ENCODE results near the gene CYTH1.
"Not testable (repeated sequence)": the region's sequence is repeated elsewhere in the genome, so short reads cannot be mapped to it uniquely, and the experiment has no call there.

CYTH1 gene

GRCh38 chr17:78672005-78672404 lies 110.1 kb downstream of the CYTH1 start:
- no peak for DNase-seq (ENCODE audit: low read depth in 2 of 2)

- not testable (repeated sequence) for DNase-seq (ENCODE audit: low read depth in 2 of 2)
These were observed 110.4 kb downstream of the CYTH1 start for GRCh38 chr17:78671726-78672001.

- DNase-seq (ENCODE audit: low read depth in 2 of 2), result no peak
These were observed 111.0 kb downstream of the CYTH1 start for GRCh38 chr17:78670850-78671725.

DNA sequence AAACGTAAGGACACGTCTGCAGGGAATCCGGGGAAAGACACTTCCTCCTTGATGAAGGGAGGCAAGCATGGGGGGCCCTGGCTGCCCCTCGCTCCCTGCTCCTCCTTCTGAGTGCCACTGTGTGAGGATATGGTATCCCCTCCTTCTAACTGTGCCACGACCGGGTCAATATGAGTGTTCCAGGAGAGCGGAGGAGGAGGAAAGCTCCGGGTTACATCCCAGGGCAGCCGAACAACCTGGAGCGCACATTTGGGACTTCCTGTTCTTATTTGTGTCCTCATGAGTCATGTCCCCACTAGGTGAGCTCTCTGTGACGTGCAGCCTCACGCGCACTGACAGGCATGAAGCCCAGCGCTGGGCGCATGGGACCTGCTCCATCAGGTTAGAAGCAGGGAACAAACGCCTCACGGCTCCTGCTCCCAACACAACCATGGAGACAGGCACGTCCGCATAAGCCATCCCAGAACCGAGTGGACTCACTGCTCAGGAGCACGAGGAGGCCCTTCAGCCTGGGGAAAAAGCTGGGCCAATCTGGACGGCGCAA lies 112.0 kb downstream of the CYTH1 start:
- DNase-seq (ENCODE audit: low read depth in 2 of 2), result no peak

DNA sequence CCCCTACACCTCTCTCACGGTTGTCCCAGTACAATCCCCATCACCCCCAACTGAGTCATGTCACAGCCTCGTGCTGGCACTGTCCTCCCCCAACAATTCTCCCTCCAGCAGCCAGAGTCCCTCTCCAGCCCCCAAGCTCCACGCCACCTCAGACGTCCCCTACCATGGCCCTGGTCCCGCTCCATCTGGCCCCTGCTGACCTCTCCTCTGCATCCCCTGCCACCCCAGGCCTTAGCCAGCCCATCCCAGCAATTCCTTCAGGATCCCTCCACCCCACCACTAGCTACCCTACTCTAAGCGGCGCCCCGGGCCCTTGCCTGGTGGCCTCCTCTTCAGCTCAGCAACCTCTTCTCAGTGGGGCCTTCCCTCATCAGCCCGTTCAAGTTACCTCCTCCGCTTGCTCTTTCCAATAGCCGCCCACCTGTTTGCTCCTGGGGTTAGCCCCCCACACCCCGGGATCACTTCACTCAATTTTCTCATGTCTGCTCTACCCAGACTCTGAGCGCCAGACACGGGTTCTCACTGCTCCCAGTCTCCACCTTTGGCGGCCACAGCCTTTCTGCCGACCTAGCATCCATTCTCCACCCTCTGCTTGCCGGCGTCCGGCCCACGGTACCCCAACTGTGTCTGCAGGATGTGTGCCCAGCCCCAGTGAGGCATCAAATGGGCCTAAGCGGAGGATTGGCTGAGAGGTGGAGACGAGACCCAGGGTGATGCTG lies 112.7 kb downstream of the CYTH1 start:
- DNase-seq (ENCODE audit: low read depth in 2 of 2), result no peak

GRCh38 chr17:78668847-78669246 lies 113.2 kb downstream of the CYTH1 start:
- no peak for DNase-seq (ENCODE audit: low read depth in 2 of 2)

DNA sequence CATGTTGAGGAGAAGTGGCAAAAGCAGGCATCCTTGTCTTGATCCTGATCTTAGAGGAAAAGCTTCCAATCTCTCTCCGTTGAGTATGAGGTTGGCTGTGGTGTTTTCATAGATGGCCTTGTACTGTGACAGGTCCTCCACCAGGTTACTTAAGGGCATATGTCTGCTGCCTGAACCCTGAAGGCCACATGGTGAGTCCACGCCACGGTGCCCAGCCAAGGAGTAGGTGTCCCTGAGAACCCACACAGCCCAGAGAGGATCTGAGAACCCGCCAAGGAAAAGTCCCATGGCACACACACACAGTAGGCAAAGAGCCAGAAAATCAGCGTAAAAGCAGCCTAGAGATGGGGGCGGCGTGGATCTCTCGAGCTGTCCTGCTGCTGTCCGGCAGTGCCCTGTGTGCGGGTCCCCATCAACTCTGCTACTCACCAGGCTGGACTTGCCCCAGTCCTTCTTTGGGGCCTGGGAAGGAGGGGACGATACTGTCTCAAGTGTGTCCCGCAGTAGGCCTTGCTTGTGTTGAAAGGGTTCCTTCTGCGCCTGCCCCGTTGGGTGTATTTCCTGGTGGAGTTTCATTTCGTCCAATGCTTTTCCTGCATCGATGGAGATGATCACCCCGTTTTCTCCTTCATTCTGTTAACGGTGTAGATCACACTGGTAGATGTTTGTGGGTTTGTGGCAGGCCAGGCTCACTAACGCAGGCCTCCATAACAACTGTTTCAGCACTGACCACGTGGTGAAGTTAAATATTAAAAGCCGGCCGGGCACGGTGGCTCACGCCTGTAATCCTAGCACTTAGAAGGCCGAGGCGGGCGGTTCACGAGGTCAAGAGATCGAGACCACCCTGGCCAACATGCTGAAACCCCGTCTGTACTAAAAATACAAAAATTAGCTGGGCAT lies 114.1 kb downstream of the CYTH1 start:
- no peak for DNase-seq (ENCODE audit: low read depth in 2 of 2)

DNA sequence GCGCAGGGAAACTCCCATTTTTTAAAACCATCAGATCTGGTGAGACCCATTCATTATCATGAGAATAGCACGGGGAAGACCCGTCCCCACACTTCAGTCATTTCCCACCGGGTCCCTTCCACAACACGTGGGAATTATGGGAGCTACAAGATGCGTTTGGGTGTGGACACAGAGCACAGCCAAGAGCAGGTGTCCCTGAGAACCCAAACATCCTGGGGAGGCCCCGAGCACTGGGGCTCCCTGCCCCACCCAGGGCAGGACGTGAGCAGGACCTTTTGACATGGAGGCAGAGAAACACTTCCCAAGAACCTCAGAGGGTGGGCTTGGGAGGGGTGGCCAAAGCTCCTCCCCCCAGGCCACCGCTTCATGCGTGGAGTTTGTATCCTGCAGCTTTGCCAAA lies 115.0 kb downstream of the CYTH1 start:
- no peak for DNase-seq (ENCODE audit: low read depth in 2 of 2)

- peak; percentile 12 to 30 for DNase-seq (ENCODE audit: low read depth in 2 of 2)
These were observed 115.8 kb downstream of the CYTH1 start for GRCh38 chr17:78665952-78666920.

GRCh38 chr17:78665387-78665951 lies 116.6 kb downstream of the CYTH1 start:
- no peak for DNase-seq (ENCODE audit: low read depth in 2 of 2)

GRCh38 chr17:78664476-78665386 lies 117.3 kb downstream of the CYTH1 start:
- no peak for DNase-seq (ENCODE audit: low read depth in 2 of 2)

DNA sequence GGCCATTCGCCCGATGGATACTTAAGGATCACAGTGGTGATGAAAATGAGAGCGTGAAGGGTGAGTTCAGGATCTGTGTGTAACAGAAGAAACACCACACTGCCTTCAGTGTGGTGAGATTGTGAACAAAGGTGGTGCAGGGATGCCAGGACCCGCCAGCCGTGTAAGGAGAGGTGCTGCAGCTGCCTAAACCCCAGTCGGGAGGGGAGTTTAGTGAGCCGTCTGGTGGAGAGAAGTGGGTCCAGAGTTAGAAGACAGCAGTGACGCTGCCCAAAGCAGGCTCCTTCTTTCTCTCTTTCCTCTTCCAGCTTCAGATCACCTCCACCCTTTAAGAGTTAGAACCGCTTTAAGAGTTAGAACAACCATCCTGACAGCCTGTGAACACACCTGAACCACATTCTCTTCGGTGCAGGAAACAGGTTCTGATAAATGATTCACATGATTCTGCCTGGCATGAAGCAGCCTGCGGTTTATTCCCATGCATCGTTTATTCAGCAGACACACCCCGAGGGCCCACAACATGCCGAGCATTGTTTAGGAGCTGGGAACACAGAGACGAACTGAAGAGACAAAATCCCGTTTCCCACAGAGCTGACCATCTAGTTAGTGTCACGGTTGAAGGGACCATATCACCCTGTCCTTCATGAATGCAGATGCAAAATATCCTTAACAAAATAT lies 120.8 kb downstream of the CYTH1 start:
- no peak for DNase-seq (ENCODE audit: low read depth in 2 of 2)

GRCh38 chr17:78659546-78659945 lies 122.5 kb downstream of the CYTH1 start:
- no peak for DNase-seq (ENCODE audit: low read depth in 2 of 2)

- no peak for DNase-seq (ENCODE audit: low read depth in 2 of 2)
These were observed 123.7 kb downstream of the CYTH1 start for GRCh38 chr17:78658281-78658785.

DNA sequence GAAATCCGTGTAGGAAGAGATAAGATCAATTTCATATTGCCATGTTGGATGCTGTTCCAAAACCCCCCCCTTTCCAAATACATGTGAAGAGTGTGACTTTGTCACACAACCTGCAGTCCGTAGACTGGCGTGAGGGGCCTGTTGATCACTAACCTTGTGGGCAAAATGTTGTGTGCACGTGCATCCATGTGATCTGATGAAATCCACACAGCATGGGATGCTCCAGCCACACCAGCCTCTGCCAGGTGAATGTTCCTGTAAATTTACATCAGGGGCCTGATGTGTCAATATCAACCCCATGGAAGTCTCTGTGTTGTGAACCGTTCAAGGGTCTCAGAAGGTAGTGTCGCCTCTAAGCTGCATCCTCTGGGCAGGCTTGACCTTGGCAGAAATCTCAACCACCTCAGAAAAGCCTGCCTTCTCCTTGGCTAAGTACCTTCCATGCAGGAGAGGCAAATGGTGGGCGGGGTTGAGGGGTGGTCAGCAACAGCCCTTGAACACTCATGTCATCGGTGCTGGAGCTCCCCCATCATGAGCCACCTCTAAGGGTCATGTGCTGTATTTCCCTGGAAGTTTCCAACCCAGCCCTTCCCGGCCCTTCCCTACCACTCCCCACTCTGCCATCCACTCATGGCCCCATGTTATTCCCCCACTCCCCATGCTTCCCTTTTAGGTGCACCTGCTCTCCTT lies 126.7 kb downstream of the CYTH1 start:
- DNase-seq (ENCODE audit: low read depth in 2 of 2), result no peak

DNA sequence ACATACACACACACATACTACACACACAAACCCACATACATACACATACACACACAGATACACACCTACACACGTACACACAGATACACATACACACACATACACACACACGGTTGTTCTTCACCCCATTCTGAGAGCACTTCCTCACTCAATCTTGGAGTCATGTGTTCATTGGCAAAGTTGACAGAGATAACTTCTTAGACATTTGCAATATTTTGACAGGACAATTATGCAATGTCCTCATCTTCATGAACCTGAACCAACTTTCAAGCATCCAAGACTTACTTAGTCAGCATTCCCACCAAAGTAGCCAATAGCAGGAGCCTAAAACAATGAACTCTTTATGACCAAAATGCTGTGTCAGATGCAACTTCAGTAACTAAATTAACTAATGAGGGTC lies 127.7 kb downstream of the CYTH1 start:
- no peak for DNase-seq (ENCODE audit: low read depth in 2 of 2)

- no peak for DNase-seq (ENCODE audit: low read depth in 2 of 2)
These were observed 128.7 kb downstream of the CYTH1 start for GRCh38 chr17:78653382-78653781.

DNA sequence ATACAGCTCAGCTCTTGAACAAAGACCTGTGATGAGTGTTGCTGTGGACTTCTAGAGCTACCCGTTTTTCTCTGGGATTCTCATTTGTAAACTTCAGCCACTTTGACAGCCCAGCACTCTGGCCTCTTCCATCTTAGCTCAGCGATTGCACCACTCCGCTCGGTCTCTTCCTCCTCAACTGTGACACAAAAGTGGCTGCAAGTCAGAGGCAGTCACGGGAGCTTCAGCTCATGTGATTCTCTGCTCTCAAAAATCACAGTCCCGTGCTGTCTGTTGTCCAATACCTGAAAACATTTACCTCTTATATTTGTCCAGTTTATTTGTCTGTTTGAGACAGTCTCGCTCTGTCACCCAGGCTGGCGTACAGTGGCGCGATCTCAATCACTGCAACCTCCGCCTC lies 129.2 kb downstream of the CYTH1 start:
- no peak for DNase-seq (ENCODE audit: low read depth in 2 of 2)

All from stimulated activated CD4-positive, alpha-beta T cell treated with anti-CD3 and anti-CD28 coated beads, Interleukin-4, amount 100 ng/mL, for 48 hours (primary cell).